GM19035 (cell line): ENCODE data around the gene INPP5A.
"Not testable (repeated sequence)": the region's sequence is repeated elsewhere in the genome, so short reads cannot be mapped to it uniquely, and the experiment has no call there.

Source experiments
- ATAC-seq: cut with Tn5 transposase; IDR thresholded peaks from one replicate; pipeline ENCODE4 v1.9.1; 2021; ENCODE audit not compliant: unreplicated experiment

INPP5A gene

GRCh38 chr10:132671228-132672154, 133.9 kb downstream of the INPP5A start:
- ATAC-seq, result no peak

- ATAC-seq, result not testable (repeated sequence)
Observed at GRCh38 chr10:132673746-132674145, 136.2 kb downstream of the INPP5A start.

GRCh38 chr10:132674311-132674710, 136.7 kb downstream of the INPP5A start:
- ATAC-seq, result no peak

GRCh38 chr10:132675031-132675740, 137.6 kb downstream of the INPP5A start:
- no peak for ATAC-seq

GRCh38 chr10:132676193-132676891, 138.8 kb downstream of the INPP5A start:
- no peak for ATAC-seq

GRCh38 chr10:132677096-132677472, 139.5 kb downstream of the INPP5A start:
- ATAC-seq, result no peak

- ATAC-seq, result no peak
Observed at GRCh38 chr10:132677473-132678227, 140.1 kb downstream of the INPP5A start.

- ATAC-seq, result no peak
Observed at GRCh38 chr10:132678436-132679216, 141.0 kb downstream of the INPP5A start.

GRCh38 chr10:132679217-132679595, 141.6 kb downstream of the INPP5A start:
- ATAC-seq, result no peak

GRCh38 chr10:132679640-132680039, 142.1 kb downstream of the INPP5A start:
- no peak for ATAC-seq

- ATAC-seq, result not testable (repeated sequence)
Observed at GRCh38 chr10:132680741-132681140, 143.2 kb downstream of the INPP5A start.

- ATAC-seq, result no peak
Observed at GRCh38 chr10:132681858-132682755, 144.5 kb downstream of the INPP5A start.

- ATAC-seq, result no peak
Observed at GRCh38 chr10:132684164-132684891, 146.7 kb downstream of the INPP5A start.

GRCh38 chr10:132685101-132685891, 147.7 kb downstream of the INPP5A start:
- no peak for ATAC-seq

- ATAC-seq, result no peak
Observed at GRCh38 chr10:132685921-132686680, 148.5 kb downstream of the INPP5A start.

- no peak for ATAC-seq
Observed at GRCh38 chr10:132687181-132687892, 149.8 kb downstream of the INPP5A start.
